ENCODE measurements around the gene F12. TPM values are rescaled to one million over a fixed set of nuclear protein-coding genes. Genes with fewer than 3 reads are reported as not detected.

Gene F12
- total and polyA plus RNA-seq, 2 donors (not counting 3 experiments of a cell fraction or from before 2014, with no cell fraction given): 1.00 to 1.4 TPM

GRCh38 chr5:177393206-177393765 lies 16.1 kb downstream of the F12 start:
- intact Hi-C loops (cut with micrococcal nuclease) (loop anchor here (5.0 kb wide), 1 partner anchor 281 kb away; no protein-coding TSS in a partner anchor), dilution Hi-C loops (cut with MboI; ENCODE audit: extremely low pct_ligation_motif_present, low sequenced_read_pairs) (no loop called here)
- no peak overlapping the region for H2AFZ ChIP-seq (ENCODE audit: low read depth, low read length)
- no peak for FAIRE-seq
- TF ChIP-seq POLR2A (IDR thresholded peaks at IDR 0.05; ENCODE audit: low read depth, low read length) (no peak), JUN (IDR thresholded peaks at IDR 0.05; ENCODE audit: borderline replicate concordance, insufficient read depth, insufficient read length, low read depth) (no peak), MAX (IDR thresholded peaks at IDR 0.05; ENCODE audit: insufficient read depth, insufficient read length) (no peak), POLR2AphosphoS5 (IDR thresholded peaks at IDR 0.05; ENCODE audit: insufficient read depth, low read depth, low read length) (no peak), FOS (IDR thresholded peaks at IDR 0.05; ENCODE audit: borderline replicate concordance, insufficient read depth, low read length) (no peak), GATA2 (IDR thresholded peaks at IDR 0.05; ENCODE audit: insufficient read depth, insufficient read length, low read depth, low read length) (no peak), CTCF (IDR thresholded peaks at IDR 0.05; ENCODE audit: extremely low read depth in 1 of 2, insufficient read depth in 1 of 2, low read depth in 1 of 2, low read length in 2 of 2) (no peak), MYC (IDR thresholded peaks at IDR 0.05; ENCODE audit: low read depth, low read length) (no peak), EZH2 (IDR thresholded peaks at IDR 0.05; ENCODE audit: borderline replicate concordance, low read depth, low read length, severe bottlenecking) (no peak)
- no peak overlapping the region for H3K4me3 ChIP-seq (replicated peaks in 1 of 3; ENCODE audit: insufficient read depth in 1 of 3, low read depth in 1 of 3, low read length in 3 of 3)
- no peaks in the 10 kb centered on the region for H3K79me2 ChIP-seq (ENCODE audit: control insufficient read depth, insufficient read depth, low read length)
- ChIA-PET POLR2A (no interaction called here), CTCF (interaction anchor here (0.9 to 5.7 kb wide), 6 partner anchors 10 to 108 kb away, joined by 3 to 246 read pairs (median 4); partner anchors contain the start of gene PRR7)
- H3K36me3 ChIP-seq (ENCODE audit: control insufficient read depth in 2 of 2, extremely low read depth in 1 of 2, insufficient read depth in 2 of 2, low read length in 2 of 2): no peaks in the 10 kb centered on the region
- no peak overlapping the region for H3K4me2 ChIP-seq (ENCODE audit: insufficient read depth, low read length)
- no peaks in the 10 kb centered on the region for H3K9me1 ChIP-seq (replicated peaks; ENCODE audit: control insufficient read depth, extremely low read depth, insufficient read depth, low read length)
- H3K4me1 ChIP-seq (ENCODE audit: control insufficient read depth, extremely low read depth, insufficient read depth, low read length): no peaks in the 10 kb centered on the region
- H4K20me1 ChIP-seq (replicated peaks; ENCODE audit: control insufficient read depth, extremely low read depth, insufficient read depth, low read length): no peaks in the 10 kb centered on the region
- DNase-seq (ENCODE audit: low read depth, low spot score): no peak
- no peaks in the 10 kb centered on the region for H3K27me3 ChIP-seq (ENCODE audit: control insufficient read depth in 2 of 2, insufficient read depth in 2 of 2, low read length in 2 of 2)
- no peak overlapping the region for H3K9ac ChIP-seq (replicated peaks; ENCODE audit: extremely low read depth, insufficient read depth, low read length)
- H3K9me3 ChIP-seq (replicated peaks; ENCODE audit: control insufficient read depth, insufficient read depth, low read length): no peaks in the 10 kb centered on the region
- BruUV-seq (replicated peaks): no TSS peak
- no peak overlapping the region for H3K27ac ChIP-seq (ENCODE audit: insufficient read depth, low read depth, low read length)
